GM12801 (cell line): ENCODE measurements around the gene XPO5.

Experiments used
- CTCF ChIP-seq: IDR thresholded peaks from one replicate; pipeline ENCODE4 v1.5.1; 2011; ENCODE audit warnings: control low read depth; ENCODE audit not compliant: insufficient read length; ENCODE audit errors: extremely low read depth

XPO5 gene

GRCh38 chr6:43579171-43579570 is 3.3 kb upstream of the XPO5 start:
- TF ChIP-seq CTCF = no peak

- no peak for TF ChIP-seq CTCF
Observed at GRCh38 chr6:43578748-43579147, 2.9 kb upstream of the XPO5 start.

GRCh38 chr6:43575105-43575771 is 600 bp downstream of the XPO5 start:
- TF ChIP-seq CTCF = no peak

GRCh38 chr6:43572015-43572414 is 3.8 kb downstream of the XPO5 start:
- no peak for TF ChIP-seq CTCF

- TF ChIP-seq CTCF = no peak
Observed at GRCh38 chr6:43570876-43571441, 4.9 kb downstream of the XPO5 start.

- TF ChIP-seq CTCF = no peak
Observed at GRCh38 chr6:43559328-43559727, 16.5 kb downstream of the XPO5 start.

GRCh38 chr6:43547222-43547621 is 28.6 kb downstream of the XPO5 start:
- TF ChIP-seq CTCF = no peak
